HCT116 (cell line): Measurements from ENCODE around the gene DIP2C. TPM values are rescaled to one million over a fixed set of nuclear protein-coding genes. Genes with fewer than 3 reads are reported as not detected.
"Not testable (repeated sequence)": the region's sequence is repeated elsewhere in the genome, so short reads cannot be mapped to it uniquely, and the experiment has no call there.

ENCODE experiments used
- ATAC-seq: fragments of 200-7000 bp; cut with Tn5 transposase; 2 replicates; pipeline ENCODE4 v1.9.1; 2020; ENCODE audit warnings: mild to moderate bottlenecking, moderate library complexity
- BruUV-seq: library from RNA; stranded (reverse); fragments of 400-500 nt; replicated peaks from 2 replicates; lab custom pipeline; 2021; lab: Mats Ljungman, UMichigan
- CTCF ChIA-PET: fragments of 300-600 bp; sonication (Branson Sonifier 250); formaldehyde crosslinking; loops from one replicate; lab custom pipeline; 2021; ENCODE audit warnings: antibody characterized with exemption; lab: Charles Lee
- POLR2A ChIA-PET: fragments of 300-600, 350-600 bp; sonication (Branson Sonifier 250); formaldehyde crosslinking; loops from one replicate; lab custom pipeline; 2021; ENCODE audit warnings: antibody characterized with exemption; lab: Charles Lee
- RAD21 ChIA-PET, 2 experiments: fragments of 300-600 bp; sonication (Branson Sonifier 250); formaldehyde crosslinking; loops; one replicate each; lab custom pipeline; 2023; ENCODE audit warnings: low total read pairs in 2 of 2; ENCODE audit not compliant: uncharacterized antibody in 2 of 2, unreplicated experiment in 2 of 2, low non-redundant PET in 1 of 2; lab: Charles Lee
- DNase-seq: peaks from one replicate; pipeline ENCODE4 v3.0.0-alpha.2; 2010; ENCODE audit warnings: low read depth, low spot score
- H2AFZ ChIP-seq: fragments of 200-600 bp; shearing (Covaris generic), sonication (generic); 2 replicates; pipeline ENCODE4 v1.6.1; 2017; ENCODE audit warnings: low read depth, mixed run types, mixed read lengths, antibody characterized with exemption, low read length; ENCODE audit not compliant: poor library complexity, severe bottlenecking
- H3K27ac ChIP-seq: 2 replicates; pipeline ENCODE4 v1.5.1; 2012; ENCODE audit warnings: low read depth, low read length
- H3K27me3 ChIP-seq: fragments of 200-600 bp; sonication (generic); 2 replicates; pipeline ENCODE4 v1.6.1; 2016; ENCODE audit warnings: mixed run types, low read length, mixed read lengths; ENCODE audit not compliant: insufficient read depth
- H3K36me3 ChIP-seq, 2 experiments: fragments of 200-500 bp in 1 of 2; fragments of 200-600 bp in 1 of 2; sonication (Bioruptor generic) in 1 of 2; sonication (generic) in 1 of 2; 2 replicates each; pipeline versions ENCODE4 v1.5.1 to v1.6.1; 2014 to 2016; ENCODE audit warnings: low read length in 2 of 2, inconsistent platforms in 1 of 2, mixed read lengths in 1 of 2, mixed run types in 1 of 2; ENCODE audit not compliant: insufficient read depth in 2 of 2, control insufficient read depth in 1 of 2
- H3K4me1 ChIP-seq, 2 experiments: fragments of 200-600 bp in 1 of 2; sonication (generic) in 1 of 2; 2 replicates each; pipeline versions ENCODE4 v1.5.1 to v1.6.1; 2012 to 2017; ENCODE audit warnings: low read length in 2 of 2, inconsistent platforms in 1 of 2, mild to moderate bottlenecking in 1 of 2, mixed read lengths in 1 of 2, mixed run types in 1 of 2, moderate library complexity in 1 of 2; ENCODE audit not compliant: insufficient read depth in 2 of 2, control insufficient read depth in 1 of 2
- H3K4me2 ChIP-seq: fragments of 200-600 bp; sonication (generic); 2 replicates; pipeline ENCODE4 v1.6.1; 2017; ENCODE audit warnings: mixed run types, low read length, mixed read lengths
- H3K4me3 ChIP-seq, 2 experiments: fragments of 200-600 bp in 1 of 2; sonication (generic) in 1 of 2; replicated peaks in 1 of 2; 2 replicates each; pipeline ENCODE4 v1.5.1; 2011 to 2016; ENCODE audit warnings: low read length in 2 of 2, control low read depth in 1 of 2, low read depth in 1 of 2, mild to moderate bottlenecking in 1 of 2, mixed read lengths in 1 of 2, mixed run types in 1 of 2
- H3K79me2 ChIP-seq: fragments of 200-600 bp; sonication (generic); 2 replicates; pipeline ENCODE4 v1.6.1; 2017; ENCODE audit warnings: mild to moderate bottlenecking, mixed run types, low read length, moderate library complexity, mixed read lengths; ENCODE audit not compliant: insufficient read depth
- H3K9ac ChIP-seq: fragments of 200-600 bp; sonication (generic); 2 replicates; pipeline ENCODE4 v1.6.1; 2016; ENCODE audit warnings: low read length, mixed read lengths
- H3K9me2 ChIP-seq: fragments of 200-600 bp; sonication (generic), shearing (Covaris generic); 2 replicates; pipeline ENCODE4 v1.6.1; 2017; ENCODE audit warnings: mixed run types, mild to moderate bottlenecking, moderate library complexity; ENCODE audit not compliant: insufficient read depth
- H3K9me3 ChIP-seq, 2 experiments: fragments of 200-500 bp in 1 of 2; fragments of 200-600 bp in 1 of 2; sonication (Bioruptor generic) in 1 of 2; sonication (generic) in 1 of 2; 2 replicates each; pipeline ENCODE4 v1.6.1; 2014 to 2017; ENCODE audit warnings: low read length in 2 of 2, mixed read lengths in 2 of 2, inconsistent platforms in 1 of 2, low read depth in 1 of 2, mild to moderate bottlenecking in 1 of 2, mixed run types in 1 of 2, moderate library complexity in 1 of 2; ENCODE audit not compliant: control insufficient read depth in 1 of 2, insufficient read depth in 1 of 2
- H4K20me1 ChIP-seq: fragments of 200-600 bp; sonication (generic), shearing (Covaris generic); 2 replicates; pipeline ENCODE4 v1.6.1; 2017; ENCODE audit warnings: mixed run types, mild to moderate bottlenecking, moderate library complexity; ENCODE audit not compliant: insufficient read depth
- CEBPB ChIP-seq: IDR thresholded peaks from 2 replicates; pipeline ENCODE4 v1.6.1; 2012; ENCODE audit warnings: low read depth
- FOSL1 ChIP-seq: IDR thresholded peaks from 2 replicates; pipeline ENCODE4 v1.6.1; 2012; ENCODE audit warnings: low read depth
- JUND ChIP-seq: IDR thresholded peaks from 2 replicates; pipeline ENCODE4 v1.6.1; 2012
- TCF7L2 ChIP-seq: IDR thresholded peaks from 2 replicates; pipeline ENCODE4 v1.7.0; 2011; ENCODE audit warnings: borderline replicate concordance, inconsistent platforms; ENCODE audit not compliant: insufficient read depth, insufficient read length; ENCODE audit errors: extremely low read depth
- ZNF274 ChIP-seq: fragments of 200-500 bp; sonication (Bioruptor generic); IDR thresholded peaks from 2 replicates; pipeline ENCODE4 v1.6.1; 2014; ENCODE audit warnings: mild to moderate bottlenecking, low read depth, low read length, inconsistent platforms
- intact Hi-C: fragments of 100-400 bp; cut with micrococcal nuclease; formaldehyde crosslinking; loops from 2 replicates; pipeline ENCODE4 v1.10.0; 2022
- total RNA-seq: library from RNA; stranded (reverse); gene quantifications from one replicate; pipeline ENCODE4 v1.2.1, GENCODE V29; 2021; ENCODE audit not compliant: unreplicated experiment

DIP2C gene
- total RNA-seq, 1 experiment from 2014 or later, result 15.4 TPM

- no peak overlapping the region for H2AFZ ChIP-seq
- H3K4me2 ChIP-seq, result peak overlapping the region; percentile 7; the same call in 1 of the 2 replicates
- POLR2A ChIA-PET, result no interaction called here
Measured at GRCh38 chr10:266974-267425, 422.5 kb downstream of the DIP2C start.

GRCh38 chr10:265816-266588 is 423.5 kb downstream of the DIP2C start:
- CTCF ChIA-PET, H3K9me2 ChIP-seq, H4K20me1 ChIP-seq, BruUV-seq, intact Hi-C loops, POLR2A ChIA-PET, H3K4me2 ChIP-seq, H2AFZ ChIP-seq, DNase-seq, H3K27me3 ChIP-seq, RAD21 ChIA-PET, H3K79me2 ChIP-seq, H3K9me3 ChIP-seq, H3K27ac ChIP-seq, ATAC-seq, H3K9ac ChIP-seq, H3K36me3 ChIP-seq, H3K4me3 ChIP-seq: not testable (repeated sequence)
- H3K4me1 ChIP-seq, result peaks cover 9 to 17% of the 10 kb centered on the region in 2 experiments; a peak in 3 of 4 replicates

More at GRCh38 chr10:266974-267425, 422.5 kb downstream of the DIP2C start:
- Histone ChIP-seq H3K9me2 (no peaks in the 10 kb centered on the region), H3K4me3 (no peak overlapping the region), H3K36me3 (no peaks in the 10 kb centered on the region), H3K4me1 (peaks cover 9 to 17% of the 10 kb centered on the region in 2 experiments; a peak in 3 of 4 replicates), H3K9me3 (no peaks in the 10 kb centered on the region), H3K79me2 (no peaks in the 10 kb centered on the region), H4K20me1 (no peaks in the 10 kb centered on the region), H3K27ac (no peak overlapping the region), H3K9ac (no peak overlapping the region), H3K27me3 (no peaks in the 10 kb centered on the region)
- BruUV-seq, result no TSS peak
- intact Hi-C loops, result no loop called here
- TF ChIP-seq ZNF274, result no peak
- no peak for TF ChIP-seq TCF7L2
- peak; percentile 45; the same call in 1 of the 2 replicates for TF ChIP-seq CEBPB
- peak; percentile 26; the same call in 1 of the 2 replicates for TF ChIP-seq FOSL1
- TF ChIP-seq JUND, result 0 out of 2 replicates have a peak, but pooled peaks have one; percentile 8
- ATAC-seq, result no peak
- no peak for DNase-seq
- ChIA-PET RAD21 (no interaction called here), CTCF (no interaction called here)

- POLR2A ChIA-PET, CTCF ChIA-PET, H3K27me3 ChIP-seq, H3K9ac ChIP-seq, H3K9me2 ChIP-seq, H3K4me3 ChIP-seq, DNase-seq, H3K36me3 ChIP-seq, RAD21 ChIA-PET, BruUV-seq, ATAC-seq, intact Hi-C loops, H3K4me2 ChIP-seq, H4K20me1 ChIP-seq, H2AFZ ChIP-seq, H3K9me3 ChIP-seq, H3K27ac ChIP-seq, H3K79me2 ChIP-seq: not testable (repeated sequence)
- H3K4me1 ChIP-seq, result peaks cover 9 to 17% of the 10 kb centered on the region in 2 experiments; a peak in 3 of 4 replicates
Measured at GRCh38 chr10:265074-265440, 424.4 kb downstream of the DIP2C start.
